Cardiac fibroblast (primary cell): ENCODE measurements around the gene TRMT2A.

Source experiments
- DNase-seq, 2 donors: peaks; one replicate each; pipeline versions ENCODE4 v3.0.0 to v3.0.0-alpha.2; 2010; ENCODE audit warnings: low read depth in 2 of 2
- H3K4me3 ChIP-seq, 2 donors: replicated peaks in 1 of 2; 1 replicate in 1 of 2; 2 replicates in 1 of 2; pipeline ENCODE4 v1.5.1; 2011; ENCODE audit warnings: low read depth in 2 of 2, low read length in 2 of 2, mild to moderate bottlenecking in 2 of 2, moderate library complexity in 1 of 2
- TF ChIP-seq, protein P1 (sequence below): IDR thresholded peaks from one replicate; pipeline ENCODE4 v1.5.1; 2011; ENCODE audit warnings: low read depth, mild to moderate bottlenecking, low read length, inconsistent platforms

Gene TRMT2A

DNA sequence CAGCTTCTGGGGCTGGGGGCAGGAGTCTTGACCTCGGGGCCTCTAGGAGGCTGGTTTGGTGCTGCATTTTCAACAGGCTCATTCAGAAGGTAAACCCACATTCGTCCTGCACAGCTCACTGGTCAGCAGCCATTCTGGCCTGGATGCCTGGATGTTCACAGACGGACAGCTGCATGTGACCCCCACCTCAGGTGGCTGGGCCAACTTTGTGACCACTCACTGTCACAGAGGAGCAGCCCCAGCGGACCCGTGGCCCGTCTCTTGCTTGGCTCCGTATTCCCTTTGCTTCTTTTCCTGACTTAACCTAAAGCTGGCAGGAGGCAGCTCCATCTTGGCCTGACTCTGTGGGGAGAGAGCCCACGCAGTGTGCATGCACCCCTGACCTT, 28.8 kb downstream of the TRMT2A start:
- TF ChIP-seq, protein P1, sequence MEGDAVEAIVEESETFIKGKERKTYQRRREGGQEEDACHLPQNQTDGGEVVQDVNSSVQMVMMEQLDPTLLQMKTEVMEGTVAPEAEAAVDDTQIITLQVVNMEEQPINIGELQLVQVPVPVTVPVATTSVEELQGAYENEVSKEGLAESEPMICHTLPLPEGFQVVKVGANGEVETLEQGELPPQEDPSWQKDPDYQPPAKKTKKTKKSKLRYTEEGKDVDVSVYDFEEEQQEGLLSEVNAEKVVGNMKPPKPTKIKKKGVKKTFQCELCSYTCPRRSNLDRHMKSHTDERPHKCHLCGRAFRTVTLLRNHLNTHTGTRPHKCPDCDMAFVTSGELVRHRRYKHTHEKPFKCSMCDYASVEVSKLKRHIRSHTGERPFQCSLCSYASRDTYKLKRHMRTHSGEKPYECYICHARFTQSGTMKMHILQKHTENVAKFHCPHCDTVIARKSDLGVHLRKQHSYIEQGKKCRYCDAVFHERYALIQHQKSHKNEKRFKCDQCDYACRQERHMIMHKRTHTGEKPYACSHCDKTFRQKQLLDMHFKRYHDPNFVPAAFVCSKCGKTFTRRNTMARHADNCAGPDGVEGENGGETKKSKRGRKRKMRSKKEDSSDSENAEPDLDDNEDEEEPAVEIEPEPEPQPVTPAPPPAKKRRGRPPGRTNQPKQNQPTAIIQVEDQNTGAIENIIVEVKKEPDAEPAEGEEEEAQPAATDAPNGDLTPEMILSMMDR: no peak

DNA sequence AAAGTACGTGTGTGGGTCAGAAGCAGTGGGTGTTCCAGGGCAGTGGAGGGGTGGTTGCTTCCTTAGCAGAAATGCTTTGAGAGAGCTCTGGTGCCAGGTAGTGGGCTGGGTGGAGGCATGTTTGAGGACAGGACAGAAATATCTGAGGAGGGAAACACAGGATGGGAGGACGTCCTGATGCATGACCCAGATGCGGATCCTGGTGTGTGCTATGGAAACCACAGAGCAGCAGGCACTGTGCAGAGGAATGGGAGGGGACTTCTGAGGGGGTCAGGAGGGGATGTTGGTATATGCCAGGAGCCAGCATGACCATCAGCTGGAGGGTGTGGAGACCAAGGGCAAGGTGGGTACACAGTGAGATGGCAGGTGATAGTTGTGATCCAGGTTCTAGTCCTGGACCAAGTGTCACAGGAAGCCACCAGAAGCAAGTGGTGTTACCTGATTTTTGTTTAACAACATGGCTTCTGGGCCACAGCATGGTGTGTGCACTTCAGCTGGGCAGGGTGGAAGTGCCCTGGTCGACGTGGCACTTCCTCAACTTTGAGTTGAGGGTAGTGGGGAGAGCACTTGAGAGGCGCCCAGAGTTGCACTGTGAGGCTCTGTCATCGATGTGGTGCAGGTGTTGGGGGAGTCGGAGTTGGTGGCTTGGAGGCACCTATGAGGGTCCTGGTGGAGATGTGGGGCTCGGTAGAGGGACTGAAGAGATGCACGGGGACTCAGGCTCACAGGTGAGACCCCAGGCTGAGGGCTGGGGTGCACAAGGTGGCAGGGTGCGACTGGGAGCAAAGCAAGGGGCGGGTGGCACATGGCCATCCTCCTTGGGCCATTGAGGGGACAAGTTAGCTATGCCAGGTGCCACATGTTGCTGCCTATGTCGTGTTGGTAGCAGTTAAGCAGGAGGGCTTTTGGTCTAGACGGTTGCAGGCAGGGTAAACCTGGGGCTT, 29.4 kb downstream of the TRMT2A start:
- no peak for DNase-seq
- TF ChIP-seq, protein P1: no peak
- no peak overlapping the region for H3K4me3 ChIP-seq

More for the DNA sequence above, 28.8 kb downstream of the TRMT2A start:
- no peak for DNase-seq
- no peak overlapping the region for H3K4me3 ChIP-seq

DNA sequence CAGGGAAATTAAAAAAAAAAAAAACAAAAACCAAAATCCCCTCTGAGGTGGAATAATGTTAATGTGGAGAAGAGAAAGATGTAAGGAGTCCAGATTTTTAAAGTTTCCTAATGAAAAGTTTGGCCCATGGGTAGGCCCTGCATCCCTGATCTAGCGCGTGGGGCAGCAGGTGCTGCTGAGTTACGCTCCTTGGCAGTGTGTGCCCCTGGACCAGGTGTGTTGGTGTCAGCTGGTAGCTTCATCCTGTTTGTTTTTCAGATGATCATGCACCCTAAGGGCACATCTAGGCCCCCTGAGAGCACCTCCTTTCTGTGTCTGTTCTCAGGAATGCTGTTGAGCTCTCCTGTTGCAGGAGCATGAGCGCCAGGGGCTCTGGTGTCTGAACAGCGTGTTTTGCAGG, 30.3 kb downstream of the TRMT2A start:
- no peak overlapping the region for H3K4me3 ChIP-seq
- TF ChIP-seq, protein P1: no peak
- DNase-seq: no peak

DNA sequence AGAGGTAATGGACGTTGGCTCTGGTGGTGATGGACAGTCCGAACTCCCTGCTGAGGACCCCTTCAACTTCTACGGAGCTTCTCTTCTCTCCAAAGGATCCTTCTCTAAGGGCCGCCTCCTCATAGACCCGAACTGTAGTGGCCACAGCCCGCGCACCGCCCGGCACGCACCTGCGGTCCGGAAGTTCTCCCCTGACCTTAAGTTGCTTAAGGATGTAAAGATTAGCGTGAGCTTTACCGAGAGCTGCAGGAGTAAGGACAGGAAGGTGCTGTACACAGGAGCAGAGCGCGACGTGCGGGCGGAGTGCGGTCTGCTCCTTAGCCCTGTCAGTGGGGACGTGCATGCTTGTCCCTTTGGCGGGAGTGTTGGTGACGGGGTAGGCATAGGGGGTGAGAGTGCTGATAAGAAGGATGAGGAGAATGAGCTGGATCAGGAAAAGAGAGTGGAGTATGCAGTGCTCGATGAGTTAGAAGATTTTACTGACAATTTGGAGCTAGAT, 30.9 kb downstream of the TRMT2A start:
- TF ChIP-seq, protein P1: no peak
- no peak for DNase-seq
- H3K4me3 ChIP-seq: no peak overlapping the region

DNA sequence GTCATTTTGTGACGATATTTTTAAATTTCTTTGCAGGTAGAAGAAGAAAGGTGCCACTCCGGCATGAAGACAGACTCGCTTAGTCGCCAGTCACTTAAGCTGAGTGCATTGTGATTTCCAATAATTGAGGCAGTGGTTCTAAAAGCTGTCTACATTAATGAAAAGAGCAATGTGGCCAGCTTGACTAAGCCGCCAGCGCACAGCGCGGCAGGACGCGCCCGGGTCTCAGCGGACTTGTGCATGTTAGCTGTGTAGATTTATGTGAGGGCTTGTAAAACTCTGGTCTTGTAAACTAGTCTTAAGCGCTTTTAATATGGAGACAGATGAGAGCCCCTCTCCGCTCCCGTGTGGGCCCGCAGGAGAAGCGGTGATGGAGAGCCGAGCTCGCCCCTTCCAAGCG, 31.4 kb downstream of the TRMT2A start:
- no peak for DNase-seq
- H3K4me3 ChIP-seq: no peak overlapping the region
- TF ChIP-seq, protein P1: no peak

DNA sequence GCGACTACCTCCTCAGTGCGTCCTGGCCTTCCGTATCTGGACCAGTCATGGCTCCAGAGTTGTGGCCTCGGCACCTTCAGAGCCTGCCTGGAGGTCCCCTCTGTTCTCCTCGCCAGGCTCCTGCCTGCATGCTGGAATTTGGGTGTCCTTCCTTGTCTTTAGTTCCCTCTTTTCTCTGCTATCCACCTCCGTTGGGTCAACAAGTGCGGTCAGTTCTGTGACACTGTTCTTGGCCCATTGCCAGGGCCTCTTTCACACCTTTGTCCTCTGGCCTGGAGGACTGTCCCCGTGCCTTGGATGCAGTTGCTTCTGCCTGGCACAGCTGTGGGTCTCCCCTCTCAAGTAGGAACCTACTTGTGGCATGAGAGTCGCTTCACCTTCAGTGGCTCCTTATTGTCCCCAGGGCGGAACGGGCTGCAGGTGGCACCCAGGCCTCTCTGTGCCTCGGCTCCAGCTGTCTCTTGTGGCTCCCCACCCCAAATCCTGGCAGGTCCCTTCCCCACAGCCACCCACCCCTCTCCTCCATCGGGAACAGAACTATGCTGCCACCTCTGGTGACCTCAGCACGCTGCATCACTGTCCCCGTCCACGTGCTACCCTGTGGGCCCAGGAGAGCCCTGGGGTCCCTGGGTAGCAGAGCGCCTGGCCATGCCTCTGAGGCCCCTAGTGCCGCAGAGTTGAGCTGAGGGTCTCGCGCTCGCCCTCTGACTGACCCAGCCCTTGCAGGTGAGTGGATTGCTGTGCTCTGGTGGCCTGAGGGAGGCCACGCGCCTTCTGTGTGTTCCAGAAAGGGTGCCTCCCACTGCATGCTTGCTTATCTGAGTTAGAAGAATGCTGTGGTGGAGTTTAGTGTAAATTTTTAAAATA, 32.2 kb downstream of the TRMT2A start:
- peak; percentile 5 to 12 for DNase-seq
- TF ChIP-seq, protein P1: peak; percentile 37
- no peak overlapping the region for H3K4me3 ChIP-seq
